Lower leg skin (tissue), 3 donors: ENCODE measurements around the gene ALG12.

ENCODE experiments used
- POLR2A ChIP-seq, 2 donors: fragments of 450-650 bp; IDR thresholded peaks; one replicate each; pipeline ENCODE4 v1.6.1; 2016 to 2017; ENCODE audit warnings: antibody characterized with exemption in 2 of 2, mild to moderate bottlenecking in 1 of 2, moderate library complexity in 1 of 2
- TF ChIP-seq, protein P1 (sequence below), 3 donors: fragments of 450-650 bp; IDR thresholded peaks; one replicate each; pipeline ENCODE4 v1.5.1; 2016; ENCODE audit warnings: antibody characterized with exemption in 3 of 3, mild to moderate bottlenecking in 3 of 3, moderate library complexity in 2 of 3

DNA sequence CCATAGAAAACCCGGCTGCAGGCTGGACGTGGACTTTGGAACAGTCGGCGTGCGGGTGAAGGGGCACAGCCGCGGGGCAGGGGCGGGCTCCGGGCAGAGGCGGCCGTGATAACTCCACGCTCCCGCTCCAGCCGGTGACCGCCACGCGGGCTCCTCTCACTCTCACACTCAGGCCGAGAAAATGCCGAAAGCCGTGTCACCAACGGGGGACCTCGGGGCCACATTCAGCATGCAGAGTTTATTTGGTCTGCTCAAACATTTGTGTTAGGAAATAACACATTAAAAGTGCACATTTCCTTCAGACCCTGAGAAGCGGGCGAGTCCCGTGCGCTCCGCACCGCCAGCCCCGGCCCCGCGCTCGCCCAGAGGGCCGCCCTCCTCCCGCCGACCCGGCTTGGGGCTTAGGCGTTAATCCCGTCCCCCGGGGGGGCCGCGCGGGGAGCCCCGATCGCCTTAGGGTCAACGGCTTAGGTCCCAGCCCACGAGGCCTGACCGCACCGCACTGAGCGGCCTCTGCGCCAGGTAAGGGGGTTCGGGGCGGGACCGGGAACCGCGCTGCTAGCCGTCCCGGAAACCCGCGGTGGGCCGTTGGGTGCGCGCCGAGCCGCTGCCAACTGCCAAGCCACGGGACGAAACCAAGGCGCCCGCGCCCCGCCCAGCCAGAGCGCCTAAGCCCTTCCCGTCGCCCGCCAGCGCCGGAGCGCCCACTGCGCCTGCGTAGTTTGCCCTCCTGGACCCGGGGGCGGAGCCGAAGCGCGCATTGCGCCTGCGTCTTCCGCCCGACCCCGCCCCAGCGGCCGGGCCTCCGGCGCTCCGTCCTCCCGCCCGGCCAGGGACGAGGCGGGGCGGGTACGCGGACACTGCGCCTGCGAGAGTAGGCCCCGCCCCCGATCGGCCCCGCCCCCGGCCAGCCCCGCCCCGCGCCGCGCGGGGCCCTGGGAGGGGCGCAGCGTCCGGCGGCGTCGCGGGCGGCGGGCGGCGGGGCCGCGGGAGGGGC, 65.0 kb downstream of the ALG12 start, which contains the start of gene ZBED4:
- TF ChIP-seq, protein P1, sequence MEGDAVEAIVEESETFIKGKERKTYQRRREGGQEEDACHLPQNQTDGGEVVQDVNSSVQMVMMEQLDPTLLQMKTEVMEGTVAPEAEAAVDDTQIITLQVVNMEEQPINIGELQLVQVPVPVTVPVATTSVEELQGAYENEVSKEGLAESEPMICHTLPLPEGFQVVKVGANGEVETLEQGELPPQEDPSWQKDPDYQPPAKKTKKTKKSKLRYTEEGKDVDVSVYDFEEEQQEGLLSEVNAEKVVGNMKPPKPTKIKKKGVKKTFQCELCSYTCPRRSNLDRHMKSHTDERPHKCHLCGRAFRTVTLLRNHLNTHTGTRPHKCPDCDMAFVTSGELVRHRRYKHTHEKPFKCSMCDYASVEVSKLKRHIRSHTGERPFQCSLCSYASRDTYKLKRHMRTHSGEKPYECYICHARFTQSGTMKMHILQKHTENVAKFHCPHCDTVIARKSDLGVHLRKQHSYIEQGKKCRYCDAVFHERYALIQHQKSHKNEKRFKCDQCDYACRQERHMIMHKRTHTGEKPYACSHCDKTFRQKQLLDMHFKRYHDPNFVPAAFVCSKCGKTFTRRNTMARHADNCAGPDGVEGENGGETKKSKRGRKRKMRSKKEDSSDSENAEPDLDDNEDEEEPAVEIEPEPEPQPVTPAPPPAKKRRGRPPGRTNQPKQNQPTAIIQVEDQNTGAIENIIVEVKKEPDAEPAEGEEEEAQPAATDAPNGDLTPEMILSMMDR (IDR thresholded peaks at IDR 0.05), result no peak
- no peak for TF ChIP-seq POLR2A (IDR thresholded peaks at IDR 0.05)
